Measurements from ENCODE around the gene ACACA. TPM values are rescaled to one million over a fixed set of nuclear protein-coding genes. Genes with fewer than 3 reads are reported as not detected.

Gene ACACA
- total RNA-seq, 2 donors from 2014 or later, result 28.1 to 49.6 TPM

- intact Hi-C loops (cut with DNase I), result no loop called here
- no peak for DNase-seq
- ATAC-seq, result no peak
Observed at GRCh38 chr17:37309051-37309450, 97.6 kb downstream of the ACACA start.

GRCh38 chr17:37305406-37305905 lies 101.2 kb downstream of the ACACA start:
- ATAC-seq (no peak), DNase-seq (no peak)
- intact Hi-C loops (cut with DNase I), result no loop called here

DNA sequence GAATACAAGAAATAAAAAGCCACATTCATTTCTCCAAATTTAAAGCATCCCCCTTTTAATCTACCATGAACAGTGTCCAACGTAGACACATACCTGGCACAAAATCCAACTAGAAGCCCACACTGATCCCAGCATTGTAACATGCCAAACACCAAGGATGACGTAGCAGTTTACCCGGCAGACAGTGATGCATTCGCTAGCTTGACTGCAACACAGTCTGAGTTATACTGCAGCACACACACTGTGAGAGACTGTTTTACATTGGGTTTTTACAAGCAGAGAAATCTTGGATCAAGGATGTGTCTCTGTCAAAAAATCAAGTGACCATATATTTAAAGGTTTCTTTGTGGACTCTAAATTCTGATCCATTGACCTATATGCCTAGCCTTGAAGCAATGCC lies 105.3 kb downstream of the ACACA start:
- ATAC-seq (peak; percentile 59 to 92), DNase-seq (no peak)
- intact Hi-C loops (cut with DNase I), result no loop called here

DNA sequence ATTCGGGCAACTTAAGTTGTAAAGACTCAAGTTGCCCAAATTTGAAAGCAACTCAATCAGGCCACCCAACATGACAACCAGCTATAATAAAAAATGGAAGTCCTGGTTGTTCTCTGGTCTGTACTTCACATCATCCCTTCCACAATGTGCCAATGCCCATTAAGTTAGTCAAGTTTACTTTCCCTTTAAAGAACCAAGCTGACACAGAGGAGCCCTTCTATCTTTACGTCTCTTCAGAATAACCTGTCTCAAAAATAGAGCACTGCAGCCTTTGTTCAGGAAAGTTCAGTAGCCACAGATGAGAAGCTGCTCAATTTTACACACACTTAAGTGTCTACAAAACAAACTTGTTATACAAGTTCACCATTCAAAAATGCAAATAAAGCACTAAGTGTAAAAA lies 106.0 kb downstream of the ACACA start:
- DNase-seq, result no peak
- peak in 1 of 2 donors; percentile 15 for ATAC-seq
- intact Hi-C loops (cut with DNase I), result no loop called here

DNA sequence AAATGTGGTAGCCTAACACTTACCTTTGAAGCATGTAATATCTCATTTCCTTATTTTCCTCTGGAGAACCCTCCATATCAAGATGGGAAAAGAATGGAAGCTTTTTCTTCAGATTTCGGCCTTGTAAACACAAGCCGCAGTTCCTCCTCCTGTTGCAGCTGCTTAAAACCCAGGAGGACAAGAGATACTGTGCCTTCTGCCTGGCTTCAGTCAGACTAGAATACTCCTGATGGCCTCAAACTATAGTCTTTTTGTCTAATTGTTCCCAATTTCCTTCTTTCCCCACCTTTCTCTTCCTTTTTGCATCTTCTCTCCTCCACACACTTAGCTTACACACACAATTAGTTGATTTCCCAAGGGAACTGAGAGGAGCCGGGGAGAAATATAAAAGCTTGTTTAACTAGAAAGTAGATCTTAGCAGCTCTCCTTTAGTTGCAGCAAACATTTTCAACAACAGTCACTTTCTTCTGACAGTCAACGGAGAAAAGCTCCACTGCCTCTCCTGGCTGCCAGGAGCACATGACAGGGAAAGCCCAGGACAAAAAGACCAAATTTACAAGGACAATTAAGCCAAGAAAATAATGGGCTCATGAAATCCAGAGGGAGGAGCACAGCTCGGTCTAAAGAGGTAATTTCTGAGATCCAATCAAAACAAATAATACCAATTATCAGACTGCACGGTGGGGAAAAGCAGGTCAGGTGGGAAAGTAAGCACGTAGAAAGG lies 107.2 kb downstream of the ACACA start:
- intact Hi-C loops (cut with DNase I), result no loop called here
- DNase-seq (no peak), ATAC-seq (no peak)

- DNase-seq (no peak), ATAC-seq (no peak)
- intact Hi-C loops (cut with DNase I), result no loop called here
Observed at GRCh38 chr17:37295888-37296287, 110.7 kb downstream of the ACACA start.

DNA sequence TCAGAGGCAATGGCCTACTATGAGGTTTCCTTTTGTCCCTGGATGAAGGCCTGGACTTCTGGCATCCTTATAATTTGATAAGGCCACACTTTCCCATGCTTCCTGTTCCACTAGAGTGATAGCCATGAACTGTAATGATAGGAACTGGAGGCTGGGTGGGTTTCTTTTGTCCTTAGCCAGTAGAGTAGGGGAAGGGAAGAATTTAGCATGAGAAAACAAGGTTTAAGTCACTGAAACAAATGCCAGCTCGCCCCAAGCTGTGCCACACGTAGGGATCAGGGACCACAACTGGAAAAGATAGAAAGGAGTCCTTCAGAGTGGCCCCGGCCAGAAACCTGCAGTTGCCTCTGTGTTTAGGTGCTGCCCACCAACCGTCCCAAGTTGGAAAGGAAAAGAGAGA lies 111.7 kb downstream of the ACACA start:
- intact Hi-C loops (cut with DNase I), result no loop called here

GRCh38 chr17:37293770-37294169 lies 112.9 kb downstream of the ACACA start:
- ATAC-seq (no peak), DNase-seq (no peak)
- intact Hi-C loops (cut with DNase I), result no loop called here

More for the DNA sequence above, 111.7 kb downstream of the ACACA start:
- ATAC-seq, result no peak
- DNase-seq, result no peak

GRCh38 chr17:37292429-37293139 lies 114.1 kb downstream of the ACACA start:
- ATAC-seq, result no peak
- intact Hi-C loops (cut with DNase I), result no loop called here
- no peak for DNase-seq

- intact Hi-C loops (cut with DNase I), result no loop called here
- DNase-seq, result no peak
- ATAC-seq, result no peak
Observed at GRCh38 chr17:37291351-37291750, 115.3 kb downstream of the ACACA start.

GRCh38 chr17:37286430-37286829 lies 120.2 kb downstream of the ACACA start:
- ATAC-seq (no peak), DNase-seq (no peak)
- intact Hi-C loops (cut with DNase I), result no loop called here

- intact Hi-C loops (cut with DNase I), result no loop called here
- ATAC-seq, result no peak
- no peak for DNase-seq
Observed at GRCh38 chr17:37284191-37284590, 122.4 kb downstream of the ACACA start.

- intact Hi-C loops (cut with DNase I), result no loop called here
- no peak for DNase-seq
- ATAC-seq, result no peak
Observed at GRCh38 chr17:37283414-37283961, 123.1 kb downstream of the ACACA start.

DNA sequence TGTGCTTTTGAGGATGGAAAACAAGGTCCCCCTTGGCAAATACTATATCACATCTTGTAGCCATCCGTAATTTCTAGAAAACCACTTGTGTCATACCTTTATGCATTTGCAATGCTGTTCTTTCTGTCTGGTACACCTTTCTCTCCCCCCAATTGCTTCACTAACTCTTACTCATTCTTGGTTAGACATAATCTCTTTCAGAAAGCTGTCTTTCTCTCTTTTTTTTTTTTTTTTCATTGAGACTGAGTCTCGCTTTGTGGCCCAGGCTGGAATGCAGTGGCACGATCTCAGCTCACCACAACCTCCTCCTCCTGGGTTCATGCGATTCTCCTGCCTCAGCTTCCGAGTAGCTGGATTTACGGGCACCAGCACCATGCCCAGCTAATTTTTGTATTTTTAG lies 125.8 kb downstream of the ACACA start:
- intact Hi-C loops (cut with DNase I), result no loop called here
- ATAC-seq, result no peak
- no peak for DNase-seq

- intact Hi-C loops (cut with DNase I), result no loop called here
- no peak for ATAC-seq
- no peak for DNase-seq
Observed at GRCh38 chr17:37278247-37278894, 128.3 kb downstream of the ACACA start.

- intact Hi-C loops (cut with DNase I), result no loop called here
Observed at GRCh38 chr17:37276475-37276874, 130.2 kb downstream of the ACACA start.

DNA sequence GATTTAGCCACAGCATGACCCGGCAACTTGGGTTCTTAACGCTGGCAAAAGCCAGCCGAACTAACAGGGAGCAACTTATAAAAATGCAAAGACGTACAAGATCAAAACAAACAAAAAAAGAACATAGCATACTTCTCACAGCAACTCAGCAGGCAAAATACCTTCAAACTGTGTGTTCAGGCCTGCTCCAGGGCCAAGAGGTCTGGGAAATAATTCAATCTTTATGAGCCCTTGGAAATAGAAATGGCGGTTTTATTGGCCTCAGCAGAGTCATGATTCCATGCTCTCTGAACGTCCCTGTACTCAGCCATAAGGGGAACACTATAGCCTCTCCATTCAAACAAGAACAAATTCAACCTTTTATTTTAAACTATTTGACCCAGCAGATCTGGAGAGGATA lies 132.2 kb downstream of the ACACA start:
- no peak for ATAC-seq
- DNase-seq, result no peak
- intact Hi-C loops (cut with DNase I), result no loop called here

More at GRCh38 chr17:37276475-37276874, 130.2 kb downstream of the ACACA start:
- DNase-seq (no peak), ATAC-seq (no peak)

DNA sequence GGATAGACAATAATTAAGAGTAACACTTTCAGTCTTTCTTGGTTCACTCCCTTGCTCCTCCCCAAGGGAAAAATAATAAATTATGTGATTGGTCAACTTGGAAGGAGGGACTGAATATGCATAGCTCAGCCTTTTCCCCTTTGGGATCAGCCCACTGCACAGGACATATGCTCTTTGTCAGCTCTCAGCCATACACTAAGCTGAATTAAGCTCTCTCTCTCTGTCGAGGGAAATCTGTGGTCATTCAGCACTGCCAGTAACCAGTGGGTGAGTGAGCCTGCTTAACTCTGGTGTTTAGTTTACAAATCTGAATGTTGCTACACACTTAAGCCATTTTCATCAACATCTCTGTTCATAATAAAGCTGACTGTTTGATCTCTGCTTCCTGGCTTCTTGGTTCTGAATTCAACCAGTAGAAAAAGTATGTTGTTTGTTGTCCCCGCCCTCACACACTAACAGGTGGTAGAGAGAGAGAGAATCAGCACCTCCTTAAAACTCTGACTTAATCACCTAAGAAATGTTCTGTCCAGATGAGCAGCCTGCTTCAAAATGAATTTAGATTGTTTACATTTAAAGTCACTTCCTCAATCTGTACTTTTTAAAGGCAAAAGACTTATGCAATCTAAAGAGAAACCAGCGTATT lies 133.1 kb downstream of the ACACA start:
- ATAC-seq (peak in 1 of 2 donors; percentile 15), DNase-seq (no peak)
- intact Hi-C loops (cut with DNase I), result no loop called here

- ATAC-seq, result no peak
- intact Hi-C loops (cut with DNase I), result no loop called here
- no peak for DNase-seq
Observed at GRCh38 chr17:37265446-37266173, 141.0 kb downstream of the ACACA start.
